Trophoblast cell (in vitro differentiated cells and primary cell): ENCODE data around the gene ANKMY2.

Source experiments
- DNase-seq, 2 donors: peaks; one replicate each; pipeline ENCODE4 v3.0.0-alpha.2; 2016
- H2AFZ ChIP-seq: 2 replicates; pipeline ENCODE4 v1.6.1; 2013; ENCODE audit warnings: low read length, moderate library complexity, mild to moderate bottlenecking; ENCODE audit not compliant: insufficient read depth, poor library complexity
- H2AK5ac ChIP-seq: 2 replicates; pipeline ENCODE4 v1.6.1; 2013; ENCODE audit warnings: mild to moderate bottlenecking, low read length
- H2BK120ac ChIP-seq: 2 replicates; pipeline ENCODE4 v1.6.1; 2013; ENCODE audit warnings: low read length, mild to moderate bottlenecking, moderate library complexity; ENCODE audit not compliant: insufficient read depth, poor library complexity
- H2BK12ac ChIP-seq: 2 replicates; pipeline ENCODE4 v1.6.1; 2013; ENCODE audit warnings: mild to moderate bottlenecking, low read length, moderate library complexity
- H2BK5ac ChIP-seq: 2 replicates; pipeline ENCODE4 v1.6.1; 2013; ENCODE audit warnings: low read length, low read depth, moderate library complexity, mild to moderate bottlenecking; ENCODE audit not compliant: poor library complexity
- H3K14ac ChIP-seq: 2 replicates; pipeline ENCODE4 v1.6.1; 2013; ENCODE audit warnings: mild to moderate bottlenecking, low read length
- H3K18ac ChIP-seq: 2 replicates; pipeline ENCODE4 v1.6.1; 2013; ENCODE audit warnings: mild to moderate bottlenecking, low read length
- H3K23ac ChIP-seq: 2 replicates; pipeline ENCODE4 v1.6.1; 2013; ENCODE audit warnings: low read length
- H3K27ac ChIP-seq: 2 replicates; pipeline ENCODE4 v1.5.1; 2013; ENCODE audit warnings: low read depth, mild to moderate bottlenecking, inconsistent platforms, low read length, moderate library complexity
- H3K27me3 ChIP-seq: 2 replicates; pipeline ENCODE4 v1.6.1; 2013; ENCODE audit warnings: inconsistent platforms, mild to moderate bottlenecking, low read length, moderate library complexity; ENCODE audit not compliant: insufficient read depth
- H3K36me3 ChIP-seq, 2 experiments: 1 replicate in 1 of 2; 2 replicates in 1 of 2; pipeline ENCODE4 v1.6.1; 2013; ENCODE audit warnings: low read length in 2 of 2, mild to moderate bottlenecking in 2 of 2, moderate library complexity in 1 of 2; ENCODE audit not compliant: insufficient read depth in 2 of 2, control insufficient read depth in 1 of 2
- H3K4ac ChIP-seq: 2 replicates; pipeline ENCODE4 v1.6.1; 2013; ENCODE audit warnings: low read depth, mild to moderate bottlenecking, low read length, moderate library complexity
- H3K4me1 ChIP-seq, 2 experiments: 1 replicate in 1 of 2; 2 replicates in 1 of 2; pipeline ENCODE4 v1.6.1; 2013; ENCODE audit warnings: low read length in 2 of 2, mild to moderate bottlenecking in 2 of 2, moderate library complexity in 1 of 2; ENCODE audit not compliant: insufficient read depth in 2 of 2, control insufficient read depth in 1 of 2
- H3K4me2 ChIP-seq: 2 replicates; pipeline ENCODE4 v1.6.1; 2013; ENCODE audit warnings: inconsistent platforms, mild to moderate bottlenecking, low read length, moderate library complexity
- H3K4me3 ChIP-seq: 2 replicates; pipeline ENCODE4 v1.5.1; 2013; ENCODE audit warnings: mild to moderate bottlenecking, low read depth, low read length, inconsistent platforms
- H3K79me1 ChIP-seq: one replicate; pipeline ENCODE4 v1.6.1; 2013; ENCODE audit warnings: low read length
- H3K79me2 ChIP-seq: 2 replicates; pipeline ENCODE4 v1.6.1; 2013; ENCODE audit warnings: low read length, mild to moderate bottlenecking; ENCODE audit not compliant: control insufficient read depth, insufficient read depth, poor library complexity
- H3K9ac ChIP-seq: 2 replicates; pipeline ENCODE4 v1.6.1; 2013; ENCODE audit warnings: mild to moderate bottlenecking, low read length
- H3K9me3 ChIP-seq: 2 replicates; pipeline ENCODE4 v1.6.1; 2013; ENCODE audit warnings: low read depth, mild to moderate bottlenecking, control low read depth, inconsistent platforms, low read length; ENCODE audit not compliant: insufficient read depth
- H4K12ac ChIP-seq: 2 replicates; pipeline ENCODE4 v1.6.1; 2013; ENCODE audit warnings: low read depth, mild to moderate bottlenecking, low read length, moderate library complexity
- H4K8ac ChIP-seq: 2 replicates; pipeline ENCODE4 v1.6.1; 2013; ENCODE audit warnings: low read depth, mild to moderate bottlenecking, low read length, moderate library complexity
- H4K91ac ChIP-seq: one replicate; pipeline ENCODE4 v1.6.1; 2013; ENCODE audit warnings: low read depth, mild to moderate bottlenecking, low read length, moderate library complexity
- WGBS: extraction: QIAGEN DNeasy Blood & Tissue Kit; methylation state at CpG from one replicate; pipeline ENCODE4 v1.1.7; 2013; ENCODE audit warnings: missing lambda C conversion rate; ENCODE audit not compliant: insufficient read length, insufficient coverage; ENCODE audit errors: extremely low coverage; 5-methylcytosine and 5-hydroxymethylcytosine counted together

Gene ANKMY2

DNA sequence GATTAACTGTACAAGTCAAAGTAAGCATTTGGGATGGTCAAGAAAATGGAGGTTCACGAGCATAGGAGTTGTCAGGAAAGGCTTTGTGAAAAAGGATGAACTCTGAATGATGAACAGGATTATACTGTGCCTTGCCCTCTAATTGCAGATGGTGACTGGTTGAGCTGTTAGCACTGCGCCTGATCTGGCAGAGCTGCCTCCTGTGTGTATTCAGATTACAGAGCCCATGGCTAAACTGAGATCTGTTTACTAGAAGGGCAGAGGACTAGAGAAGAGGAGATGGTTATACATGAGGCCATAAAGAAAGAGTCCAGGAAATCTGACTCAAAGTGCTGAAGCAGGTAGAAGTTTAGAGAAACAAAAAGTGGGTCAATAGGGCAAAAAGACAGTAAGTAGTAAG is 89.2 kb downstream of the ANKMY2 start:
- Histone ChIP-seq H3K4ac (no peak overlapping the region), H3K18ac (no peak overlapping the region), H3K4me3 (no peak overlapping the region), H3K9me3 (no peaks in the 10 kb centered on the region), H3K4me2 (no peak overlapping the region), H2AFZ (no peak overlapping the region), H3K36me3 (no peaks in the 10 kb centered on the region), H3K27ac (no peak overlapping the region), H3K4me1 (no peaks in the 10 kb centered on the region), H4K91ac (no peak overlapping the region), H4K12ac (no peak overlapping the region), H3K79me1 (no peaks in the 10 kb centered on the region), H4K8ac (no peak overlapping the region), H2BK5ac (no peak overlapping the region), H3K9ac (no peak overlapping the region), H3K23ac (no peak overlapping the region), H2BK12ac (no peak overlapping the region), H3K27me3 (no peaks in the 10 kb centered on the region), H3K14ac (no peak overlapping the region), H2AK5ac (no peak overlapping the region), H3K79me2 (no peaks in the 10 kb centered on the region), H2BK120ac (no peak overlapping the region)
- no peak for DNase-seq
- no CpG with 5 or more reads among the region's 2 CpGs for WGBS

DNA sequence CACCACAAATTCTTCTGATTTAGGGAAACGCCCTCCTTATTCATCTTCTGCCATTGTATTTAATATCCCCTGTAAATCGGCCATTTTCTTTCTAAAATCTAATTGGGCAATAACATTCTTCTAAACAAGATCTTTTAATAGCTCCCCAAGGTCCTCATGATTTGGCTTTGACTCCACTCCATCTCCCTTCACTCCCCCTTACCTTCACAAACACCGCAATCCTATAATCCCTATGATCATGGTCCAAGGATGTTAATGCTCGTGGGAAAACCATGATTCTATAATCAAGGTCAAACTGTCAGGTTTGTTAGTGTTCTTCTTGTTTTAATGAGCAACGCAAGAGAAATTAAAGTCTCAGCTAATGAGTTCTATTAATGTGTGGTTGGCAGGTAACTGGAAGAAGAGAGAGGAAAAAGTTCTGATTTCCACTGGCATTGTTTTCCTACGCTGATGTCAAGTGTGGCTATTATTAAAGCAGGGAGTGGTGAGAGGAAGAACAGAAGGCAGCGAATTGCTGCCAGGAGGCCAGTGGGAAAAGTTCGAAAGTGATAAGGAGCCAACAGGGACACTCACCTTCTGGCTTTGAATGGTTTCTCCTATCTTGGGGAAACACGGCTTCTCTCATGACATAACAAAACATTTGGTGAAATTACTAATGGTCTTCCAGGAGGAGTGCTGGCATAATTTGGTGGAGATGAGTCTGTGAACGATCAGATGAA is 90.9 kb downstream of the ANKMY2 start:
- no peak overlapping the region for H3K4ac ChIP-seq
- no peak overlapping the region for H2AK5ac ChIP-seq
- no peak for DNase-seq
- H2AFZ ChIP-seq: no peak overlapping the region
- no peak overlapping the region for H3K4me2 ChIP-seq
- H4K12ac ChIP-seq: no peak overlapping the region
- no peak overlapping the region for H4K8ac ChIP-seq
- H3K27me3 ChIP-seq: no peaks in the 10 kb centered on the region
- H3K18ac ChIP-seq: no peak overlapping the region
- no peak overlapping the region for H2BK5ac ChIP-seq
- no peak overlapping the region for H2BK12ac ChIP-seq
- no peak overlapping the region for H3K27ac ChIP-seq
- no peaks in the 10 kb centered on the region for H3K4me1 ChIP-seq
- H3K79me1 ChIP-seq: no peaks in the 10 kb centered on the region
- H4K91ac ChIP-seq: no peak overlapping the region
- no peak overlapping the region for H3K23ac ChIP-seq
- WGBS: 100% methylated on average over 1 of the region's 10 CpGs
- no peaks in the 10 kb centered on the region for H3K36me3 ChIP-seq
- H2BK120ac ChIP-seq: no peak overlapping the region
- H3K4me3 ChIP-seq: no peak overlapping the region
- no peak overlapping the region for H3K9ac ChIP-seq
- H3K9me3 ChIP-seq: no peaks in the 10 kb centered on the region
- no peaks in the 10 kb centered on the region for H3K79me2 ChIP-seq
- H3K14ac ChIP-seq: no peak overlapping the region

DNA sequence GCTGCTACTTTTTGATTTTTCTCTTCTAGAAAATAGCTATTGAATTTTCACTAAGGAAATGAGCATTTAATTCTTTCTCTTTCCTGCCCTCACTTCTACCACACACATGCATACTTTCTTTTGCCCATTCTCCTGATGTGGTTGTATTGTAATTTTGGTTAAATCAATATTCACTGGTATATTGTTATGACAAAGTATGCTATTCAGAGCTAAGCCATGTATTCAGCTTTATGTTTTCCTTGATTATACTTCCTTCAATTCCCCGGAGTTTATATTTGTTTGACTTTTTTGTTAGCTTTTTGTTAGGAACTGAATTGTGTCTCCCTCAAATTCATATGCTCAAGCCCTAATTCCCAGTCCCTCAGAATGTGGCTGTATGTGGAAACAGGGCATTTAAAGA is 94.9 kb downstream of the ANKMY2 start:
- Histone ChIP-seq H4K8ac (no peak overlapping the region), H3K79me2 (no peaks in the 10 kb centered on the region), H4K91ac (no peak overlapping the region), H3K4ac (no peak overlapping the region), H2BK12ac (no peak overlapping the region), H2BK120ac (no peak overlapping the region), H4K12ac (no peak overlapping the region), H3K23ac (no peak overlapping the region), H2BK5ac (no peak overlapping the region), H3K4me3 (no peak overlapping the region), H3K27ac (no peak overlapping the region), H3K14ac (no peak overlapping the region), H3K9ac (no peak overlapping the region), H3K18ac (no peak overlapping the region), H2AK5ac (no peak overlapping the region), H3K9me3 (no peaks in the 10 kb centered on the region), H3K4me2 (no peak overlapping the region), H3K27me3 (no peaks in the 10 kb centered on the region), H3K36me3 (no peaks in the 10 kb centered on the region), H3K4me1 (no peaks in the 10 kb centered on the region), H2AFZ (no peak overlapping the region), H3K79me1 (no peaks in the 10 kb centered on the region)
- whole genome bisulfite sequencing: no CpG with 5 or more reads among the region's 1 CpG
- no peak for DNase-seq
